ENCODE measurements around the gene FUT3. TPM values are rescaled to one million over a fixed set of nuclear protein-coding genes. Genes with fewer than 3 reads are reported as not detected.

FUT3 gene
- total and polyA plus RNA-seq, 9 of the 15 experiments (the other 6 are each of a cell fraction or from before 2014, with no cell fraction given), result 0.09 TPM; not detected in 8

DNA sequence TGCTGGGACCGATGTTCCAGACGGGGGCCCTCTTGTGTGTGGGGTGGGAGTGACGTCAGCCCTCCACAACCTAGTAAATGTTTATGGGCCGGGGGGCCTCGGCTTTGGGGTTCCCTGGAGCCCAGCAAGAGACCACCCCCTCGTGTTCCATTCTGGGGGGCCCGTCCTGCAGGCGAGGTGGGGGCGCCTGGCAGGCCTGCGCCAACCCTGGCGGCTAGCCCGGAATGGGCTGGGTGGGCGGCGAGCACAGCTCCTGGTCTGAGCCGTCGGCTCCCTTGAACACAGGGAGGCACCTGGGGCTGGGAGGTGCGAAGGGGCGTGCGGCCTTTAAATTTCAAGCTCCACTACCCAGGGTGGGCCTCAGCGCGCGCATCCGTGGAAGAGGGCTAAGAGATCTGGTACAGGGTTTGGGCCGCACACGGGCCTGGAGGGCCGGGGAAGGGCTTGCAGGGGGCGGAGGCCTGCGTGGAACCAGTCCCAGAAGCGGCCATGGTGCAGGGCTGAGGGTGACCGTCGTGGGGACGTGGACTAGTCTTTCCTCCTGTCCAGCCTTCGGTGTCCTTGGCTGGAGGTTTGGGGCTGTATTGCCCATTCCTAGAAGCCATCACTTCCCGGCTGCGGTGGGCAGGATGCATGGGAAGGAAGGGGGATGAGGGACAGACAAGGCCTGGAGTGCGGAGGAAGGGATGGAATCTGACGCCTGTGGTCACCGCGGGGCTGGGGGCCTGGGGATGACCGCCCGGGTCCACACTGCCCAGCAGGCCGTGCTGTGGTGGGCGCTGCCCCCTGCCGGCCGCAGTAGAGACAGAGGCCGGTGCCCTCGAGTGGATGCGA is 40.9 kb upstream of the FUT3 start (continued):
- no peak for TF ChIP-seq ZNF436 (CRISPR knock-in tag; IDR thresholded peaks at IDR 0.05)
- TF ChIP-seq, protein P1, sequence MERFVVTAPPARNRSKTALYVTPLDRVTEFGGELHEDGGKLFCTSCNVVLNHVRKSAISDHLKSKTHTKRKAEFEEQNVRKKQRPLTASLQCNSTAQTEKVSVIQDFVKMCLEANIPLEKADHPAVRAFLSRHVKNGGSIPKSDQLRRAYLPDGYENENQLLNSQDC (CRISPR knock-in tag; IDR thresholded peaks at IDR 0.05), result no peak
- TF ChIP-seq CREM (IDR thresholded peaks at IDR 0.05; ENCODE audit: low read depth), result 0 out of 2 replicates have a peak, but pooled peaks have one; percentile 20
- TF ChIP-seq, protein P2, sequence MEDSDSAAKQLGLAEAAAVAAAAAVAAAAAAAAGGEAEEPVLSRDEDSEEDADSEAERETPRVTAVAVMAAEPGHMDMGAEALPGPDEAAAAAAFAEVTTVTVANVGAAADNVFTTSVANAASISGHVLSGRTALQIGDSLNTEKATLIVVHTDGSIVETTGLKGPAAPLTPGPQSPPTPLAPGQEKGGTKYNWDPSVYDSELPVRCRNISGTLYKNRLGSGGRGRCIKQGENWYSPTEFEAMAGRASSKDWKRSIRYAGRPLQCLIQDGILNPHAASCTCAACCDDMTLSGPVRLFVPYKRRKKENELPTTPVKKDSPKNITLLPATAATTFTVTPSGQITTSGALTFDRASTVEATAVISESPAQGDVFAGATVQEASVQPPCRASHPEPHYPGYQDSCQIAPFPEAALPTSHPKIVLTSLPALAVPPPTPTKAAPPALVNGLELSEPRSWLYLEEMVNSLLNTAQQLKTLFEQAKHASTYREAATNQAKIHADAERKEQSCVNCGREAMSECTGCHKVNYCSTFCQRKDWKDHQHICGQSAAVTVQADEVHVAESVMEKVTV (CRISPR knock-in tag; IDR thresholded peaks at IDR 0.05), result 0 out of 2 replicates have a peak, but pooled peaks have one; percentile 23
- TF ChIP-seq, protein P3, sequence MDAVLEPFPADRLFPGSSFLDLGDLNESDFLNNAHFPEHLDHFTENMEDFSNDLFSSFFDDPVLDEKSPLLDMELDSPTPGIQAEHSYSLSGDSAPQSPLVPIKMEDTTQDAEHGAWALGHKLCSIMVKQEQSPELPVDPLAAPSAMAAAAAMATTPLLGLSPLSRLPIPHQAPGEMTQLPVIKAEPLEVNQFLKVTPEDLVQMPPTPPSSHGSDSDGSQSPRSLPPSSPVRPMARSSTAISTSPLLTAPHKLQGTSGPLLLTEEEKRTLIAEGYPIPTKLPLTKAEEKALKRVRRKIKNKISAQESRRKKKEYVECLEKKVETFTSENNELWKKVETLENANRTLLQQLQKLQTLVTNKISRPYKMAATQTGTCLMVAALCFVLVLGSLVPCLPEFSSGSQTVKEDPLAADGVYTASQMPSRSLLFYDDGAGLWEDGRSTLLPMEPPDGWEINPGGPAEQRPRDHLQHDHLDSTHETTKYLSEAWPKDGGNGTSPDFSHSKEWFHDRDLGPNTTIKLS (IDR thresholded peaks at IDR 0.05; ENCODE audit: borderline replicate concordance, low read depth), result no peak
- TF ChIP-seq NR4A1 (CRISPR knock-in tag; IDR thresholded peaks at IDR 0.05), result no peak
- TF ChIP-seq NR4A1 (tag; IDR thresholded peaks at IDR 0.05), result no peak
- TF ChIP-seq ZNF75A (CRISPR knock-in tag; IDR thresholded peaks at IDR 0.05), result no peak
- TF ChIP-seq NR3C1 (CRISPR knock-in tag; IDR thresholded peaks at IDR 0.05), result no peak
- TF ChIP-seq, protein P4, sequence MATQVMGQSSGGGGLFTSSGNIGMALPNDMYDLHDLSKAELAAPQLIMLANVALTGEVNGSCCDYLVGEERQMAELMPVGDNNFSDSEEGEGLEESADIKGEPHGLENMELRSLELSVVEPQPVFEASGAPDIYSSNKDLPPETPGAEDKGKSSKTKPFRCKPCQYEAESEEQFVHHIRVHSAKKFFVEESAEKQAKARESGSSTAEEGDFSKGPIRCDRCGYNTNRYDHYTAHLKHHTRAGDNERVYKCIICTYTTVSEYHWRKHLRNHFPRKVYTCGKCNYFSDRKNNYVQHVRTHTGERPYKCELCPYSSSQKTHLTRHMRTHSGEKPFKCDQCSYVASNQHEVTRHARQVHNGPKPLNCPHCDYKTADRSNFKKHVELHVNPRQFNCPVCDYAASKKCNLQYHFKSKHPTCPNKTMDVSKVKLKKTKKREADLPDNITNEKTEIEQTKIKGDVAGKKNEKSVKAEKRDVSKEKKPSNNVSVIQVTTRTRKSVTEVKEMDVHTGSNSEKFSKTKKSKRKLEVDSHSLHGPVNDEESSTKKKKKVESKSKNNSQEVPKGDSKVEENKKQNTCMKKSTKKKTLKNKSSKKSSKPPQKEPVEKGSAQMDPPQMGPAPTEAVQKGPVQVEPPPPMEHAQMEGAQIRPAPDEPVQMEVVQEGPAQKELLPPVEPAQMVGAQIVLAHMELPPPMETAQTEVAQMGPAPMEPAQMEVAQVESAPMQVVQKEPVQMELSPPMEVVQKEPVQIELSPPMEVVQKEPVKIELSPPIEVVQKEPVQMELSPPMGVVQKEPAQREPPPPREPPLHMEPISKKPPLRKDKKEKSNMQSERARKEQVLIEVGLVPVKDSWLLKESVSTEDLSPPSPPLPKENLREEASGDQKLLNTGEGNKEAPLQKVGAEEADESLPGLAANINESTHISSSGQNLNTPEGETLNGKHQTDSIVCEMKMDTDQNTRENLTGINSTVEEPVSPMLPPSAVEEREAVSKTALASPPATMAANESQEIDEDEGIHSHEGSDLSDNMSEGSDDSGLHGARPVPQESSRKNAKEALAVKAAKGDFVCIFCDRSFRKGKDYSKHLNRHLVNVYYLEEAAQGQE (IDR thresholded peaks at IDR 0.05; ENCODE audit: borderline replicate concordance), result peak; percentile 73; the same call in 1 of the 2 replicates
- TF ChIP-seq, protein P4 (CRISPR knock-in tag; IDR thresholded peaks at IDR 0.05; ENCODE audit: low read depth), result no peak
- no peak for TF ChIP-seq ZC3H11A (IDR thresholded peaks at IDR 0.05; ENCODE audit: low read depth, low read length)
- TF ChIP-seq, protein P5, sequence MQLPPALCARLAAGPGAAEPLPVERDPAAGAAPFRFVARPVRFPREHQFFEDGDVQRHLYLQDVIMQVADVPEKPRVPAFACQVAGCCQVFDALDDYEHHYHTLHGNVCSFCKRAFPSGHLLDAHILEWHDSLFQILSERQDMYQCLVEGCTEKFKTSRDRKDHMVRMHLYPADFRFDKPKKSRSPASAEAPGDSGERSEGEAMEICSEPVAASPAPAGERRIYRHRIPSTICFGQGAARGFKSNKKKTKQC (CRISPR knock-in tag; IDR thresholded peaks at IDR 0.05), result no peak

All from K562 (cell line).